ENCODE measurements around the gene INHBE. TPM values are rescaled to one million over a fixed set of nuclear protein-coding genes. Genes with fewer than 3 reads are reported as not detected.

The INHBE gene
- total RNA-seq, 1 donor from 2014 or later = 1.2 TPM

DNA sequence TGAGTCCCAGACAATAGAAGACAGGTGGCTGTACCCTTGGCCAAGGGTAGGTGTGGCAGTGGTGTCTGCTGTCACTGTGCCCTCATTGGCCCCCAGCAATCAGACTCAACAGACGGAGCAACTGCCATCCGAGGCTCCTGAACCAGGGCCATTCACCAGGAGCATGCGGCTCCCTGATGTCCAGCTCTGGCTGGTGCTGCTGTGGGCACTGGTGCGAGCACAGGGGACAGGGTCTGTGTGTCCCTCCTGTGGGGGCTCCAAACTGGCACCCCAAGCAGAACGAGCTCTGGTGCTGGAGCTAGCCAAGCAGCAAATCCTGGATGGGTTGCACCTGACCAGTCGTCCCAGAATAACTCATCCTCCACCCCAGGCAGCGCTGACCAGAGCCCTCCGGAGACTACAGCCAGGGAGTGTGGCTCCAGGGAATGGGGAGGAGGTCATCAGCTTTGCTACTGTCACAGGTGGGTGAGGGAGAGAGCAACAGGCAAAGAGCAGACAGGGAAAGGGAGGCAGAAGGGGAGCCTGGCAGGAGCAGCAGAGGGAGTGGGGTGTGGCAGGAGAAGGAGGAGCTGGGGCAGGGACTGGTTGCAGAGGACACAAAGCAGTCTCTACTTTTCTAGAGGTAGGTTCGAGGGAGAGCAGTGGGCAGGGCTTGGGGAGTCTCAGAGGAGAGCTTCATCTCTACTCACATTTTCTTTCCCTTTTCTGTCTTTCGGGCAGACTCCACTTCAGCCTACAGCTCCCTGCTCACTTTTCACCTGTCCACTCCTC lies 452 bp downstream of the INHBE start:
- H3K27me3 Mint-ChIP-seq = peaks cover 30% of the 10 kb centered on the region
- TF ChIP-seq, protein P1, sequence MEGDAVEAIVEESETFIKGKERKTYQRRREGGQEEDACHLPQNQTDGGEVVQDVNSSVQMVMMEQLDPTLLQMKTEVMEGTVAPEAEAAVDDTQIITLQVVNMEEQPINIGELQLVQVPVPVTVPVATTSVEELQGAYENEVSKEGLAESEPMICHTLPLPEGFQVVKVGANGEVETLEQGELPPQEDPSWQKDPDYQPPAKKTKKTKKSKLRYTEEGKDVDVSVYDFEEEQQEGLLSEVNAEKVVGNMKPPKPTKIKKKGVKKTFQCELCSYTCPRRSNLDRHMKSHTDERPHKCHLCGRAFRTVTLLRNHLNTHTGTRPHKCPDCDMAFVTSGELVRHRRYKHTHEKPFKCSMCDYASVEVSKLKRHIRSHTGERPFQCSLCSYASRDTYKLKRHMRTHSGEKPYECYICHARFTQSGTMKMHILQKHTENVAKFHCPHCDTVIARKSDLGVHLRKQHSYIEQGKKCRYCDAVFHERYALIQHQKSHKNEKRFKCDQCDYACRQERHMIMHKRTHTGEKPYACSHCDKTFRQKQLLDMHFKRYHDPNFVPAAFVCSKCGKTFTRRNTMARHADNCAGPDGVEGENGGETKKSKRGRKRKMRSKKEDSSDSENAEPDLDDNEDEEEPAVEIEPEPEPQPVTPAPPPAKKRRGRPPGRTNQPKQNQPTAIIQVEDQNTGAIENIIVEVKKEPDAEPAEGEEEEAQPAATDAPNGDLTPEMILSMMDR (IDR thresholded peaks at IDR 0.05; ENCODE audit: unreplicated experiment) = no peak
- DNase-seq (ENCODE audit: low spot score, unreplicated experiment) = no peak
- H3K4me3 Mint-ChIP-seq (ENCODE audit: low read depth) = no peak overlapping the region
- no peaks in the 10 kb centered on the region for H3K36me3 Mint-ChIP-seq (ENCODE audit: insufficient read depth)
- no peaks in the 10 kb centered on the region for H3K9me3 Mint-ChIP-seq (ENCODE audit: low read depth)
- no peak overlapping the region for H3K27ac Mint-ChIP-seq
- H3K4me1 Mint-ChIP-seq (ENCODE audit: low read depth) = peaks cover 16% of the 10 kb centered on the region

DNA sequence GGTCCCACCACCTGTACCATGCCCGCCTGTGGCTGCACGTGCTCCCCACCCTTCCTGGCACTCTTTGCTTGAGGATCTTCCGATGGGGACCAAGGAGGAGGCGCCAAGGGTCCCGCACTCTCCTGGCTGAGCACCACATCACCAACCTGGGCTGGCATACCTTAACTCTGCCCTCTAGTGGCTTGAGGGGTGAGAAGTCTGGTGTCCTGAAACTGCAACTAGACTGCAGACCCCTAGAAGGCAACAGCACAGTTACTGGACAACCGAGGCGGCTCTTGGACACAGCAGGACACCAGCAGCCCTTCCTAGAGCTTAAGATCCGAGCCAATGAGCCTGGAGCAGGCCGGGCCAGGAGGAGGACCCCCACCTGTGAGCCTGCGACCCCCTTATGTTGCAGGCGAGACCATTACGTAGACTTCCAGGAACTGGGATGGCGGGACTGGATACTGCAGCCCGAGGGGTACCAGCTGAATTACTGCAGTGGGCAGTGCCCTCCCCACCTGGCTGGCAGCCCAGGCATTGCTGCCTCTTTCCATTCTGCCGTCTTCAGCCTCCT lies 1.1 kb downstream of the INHBE start:
- peaks cover 32% of the 10 kb centered on the region for H3K27me3 Mint-ChIP-seq
- peak; percentile 49 for DNase-seq (ENCODE audit: low spot score, unreplicated experiment)
- no peak overlapping the region for H3K4me3 Mint-ChIP-seq (ENCODE audit: low read depth)
- H3K4me1 Mint-ChIP-seq (ENCODE audit: low read depth) = peaks cover 15% of the 10 kb centered on the region
- no peaks in the 10 kb centered on the region for H3K9me3 Mint-ChIP-seq (ENCODE audit: low read depth)
- TF ChIP-seq, protein P1 (IDR thresholded peaks at IDR 0.05; ENCODE audit: unreplicated experiment) = peak; percentile 72
- H3K36me3 Mint-ChIP-seq (ENCODE audit: insufficient read depth) = no peaks in the 10 kb centered on the region
- H3K27ac Mint-ChIP-seq = no peak overlapping the region

DNA sequence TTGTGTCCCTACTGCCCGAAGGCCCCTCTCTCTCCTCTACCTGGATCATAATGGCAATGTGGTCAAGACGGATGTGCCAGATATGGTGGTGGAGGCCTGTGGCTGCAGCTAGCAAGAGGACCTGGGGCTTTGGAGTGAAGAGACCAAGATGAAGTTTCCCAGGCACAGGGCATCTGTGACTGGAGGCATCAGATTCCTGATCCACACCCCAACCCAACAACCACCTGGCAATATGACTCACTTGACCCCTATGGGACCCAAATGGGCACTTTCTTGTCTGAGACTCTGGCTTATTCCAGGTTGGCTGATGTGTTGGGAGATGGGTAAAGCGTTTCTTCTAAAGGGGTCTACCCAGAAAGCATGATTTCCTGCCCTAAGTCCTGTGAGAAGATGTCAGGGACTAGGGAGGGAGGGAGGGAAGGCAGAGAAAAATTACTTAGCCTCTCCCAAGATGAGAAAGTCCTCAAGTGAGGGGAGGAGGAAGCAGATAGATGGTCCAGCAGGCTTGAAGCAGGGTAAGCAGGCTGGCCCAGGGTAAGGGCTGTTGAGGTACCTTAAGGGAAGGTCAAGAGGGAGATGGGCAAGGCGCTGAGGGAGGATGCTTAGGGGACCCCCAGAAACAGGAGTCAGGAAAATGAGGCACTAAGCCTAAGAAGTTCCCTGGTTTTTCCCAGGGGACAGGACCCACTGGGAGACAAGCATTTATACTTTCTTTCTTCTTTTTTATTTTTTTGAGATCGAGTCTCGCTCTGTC lies 1.8 kb downstream of the INHBE start:
- Mint-ChIP-seq H3K9me3 (ENCODE audit: low read depth) (no peaks in the 10 kb centered on the region), H3K27me3 (peaks cover 37% of the 10 kb centered on the region), H3K27ac (peak overlapping the region; percentile 69), H3K36me3 (ENCODE audit: insufficient read depth) (no peaks in the 10 kb centered on the region), H3K4me1 (ENCODE audit: low read depth) (peaks cover 17% of the 10 kb centered on the region), H3K4me3 (ENCODE audit: low read depth) (no peak overlapping the region)
- no peak for DNase-seq (ENCODE audit: low spot score, unreplicated experiment)
- TF ChIP-seq, protein P1 (IDR thresholded peaks at IDR 0.05; ENCODE audit: unreplicated experiment) = no peak

GRCh38 chr12:57458665-57459054 lies 3.6 kb downstream of the INHBE start:
- Mint-ChIP-seq H3K9me3 (ENCODE audit: low read depth) (no peaks in the 10 kb centered on the region), H3K27ac (peak overlapping the region; percentile 87), H3K4me1 (ENCODE audit: low read depth) (peaks cover 19% of the 10 kb centered on the region), H3K27me3 (peaks cover 52% of the 10 kb centered on the region), H3K4me3 (ENCODE audit: low read depth) (peak overlapping the region; percentile 90), H3K36me3 (ENCODE audit: insufficient read depth) (no peaks in the 10 kb centered on the region)
- DNase-seq (ENCODE audit: low spot score, unreplicated experiment) = no peak
- TF ChIP-seq, protein P1 (IDR thresholded peaks at IDR 0.05; ENCODE audit: unreplicated experiment) = no peak

DNA sequence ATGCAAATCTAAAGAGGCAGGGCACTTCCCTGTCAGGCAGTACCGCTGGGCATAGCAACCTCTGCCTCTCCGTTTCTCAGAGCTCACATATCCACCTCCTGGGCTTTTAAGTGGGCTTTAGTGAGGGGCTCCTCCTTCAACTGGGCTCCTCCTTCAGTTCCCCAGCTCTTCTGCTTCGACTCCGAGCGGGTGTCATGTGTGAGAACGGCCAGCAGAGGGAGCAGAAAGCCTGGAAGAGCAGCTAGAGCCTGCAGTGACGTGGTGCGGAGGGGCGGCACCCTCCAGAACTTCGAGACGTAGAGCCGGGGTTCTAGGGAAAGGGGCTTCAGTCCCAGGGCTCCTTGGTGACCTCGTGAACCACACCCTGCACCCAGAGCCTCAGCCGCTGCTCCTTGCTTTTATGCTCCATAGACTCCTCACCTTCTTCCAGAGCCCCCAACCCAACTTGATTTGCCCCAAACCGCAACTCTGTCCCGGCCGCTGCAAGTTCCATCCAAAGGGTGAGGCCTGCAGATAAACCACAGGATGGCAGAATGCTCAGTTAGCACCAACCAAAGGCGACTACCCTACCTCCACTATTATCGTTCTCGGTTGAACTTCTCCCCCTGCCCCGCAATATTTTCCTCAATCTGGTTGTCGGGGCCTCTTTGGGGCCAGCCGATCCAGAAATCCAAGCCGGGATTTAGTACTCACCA lies 4.1 kb downstream of the INHBE start:
- H3K27me3 Mint-ChIP-seq = peaks cover 57% of the 10 kb centered on the region
- DNase-seq (ENCODE audit: low spot score, unreplicated experiment) = peak; percentile 91
- H3K4me3 Mint-ChIP-seq (ENCODE audit: low read depth) = peak overlapping the region; percentile 90
- H3K9me3 Mint-ChIP-seq (ENCODE audit: low read depth) = no peaks in the 10 kb centered on the region
- H3K4me1 Mint-ChIP-seq (ENCODE audit: low read depth) = peaks cover 19% of the 10 kb centered on the region
- TF ChIP-seq, protein P1 (IDR thresholded peaks at IDR 0.05; ENCODE audit: unreplicated experiment) = peak; percentile 81
- H3K27ac Mint-ChIP-seq = peak overlapping the region; percentile 87
- H3K36me3 Mint-ChIP-seq (ENCODE audit: insufficient read depth) = no peaks in the 10 kb centered on the region
